Activated naive CD4-positive, alpha-beta T cell treated with anti-CD3 and anti-CD28 coated beads, Interleukin-2, amount 10 ng/mL, durations not matched to agents 7 days and 5 days (primary cell): ENCODE results near the gene SHMT1.

Source experiments
- CTCF ChIA-PET: fragments of 350-600 bp; sonication (Branson Sonifier 250); formaldehyde crosslinking; loops from one replicate; lab custom pipeline; 2021; ENCODE audit warnings: antibody characterized with exemption; lab: Charles Lee
- DNase-seq: peaks from one replicate; pipeline ENCODE4 v3.0.0-alpha.2; 2020
- H3K27ac Mint-ChIP-seq: one replicate; pipeline ENCODE4 v1.8.0; 2021; ENCODE audit warnings: mild to moderate bottlenecking, moderate library complexity, mixed read lengths
- H3K27me3 Mint-ChIP-seq: one replicate; pipeline ENCODE4 v1.8.0; 2021; ENCODE audit warnings: mild to moderate bottlenecking, mixed read lengths
- H3K36me3 Mint-ChIP-seq: one replicate; pipeline ENCODE4 v1.8.0; 2021; ENCODE audit warnings: mixed read lengths
- H3K4me1 Mint-ChIP-seq: one replicate; pipeline ENCODE4 v1.8.0; 2021; ENCODE audit warnings: mixed read lengths
- H3K4me3 Mint-ChIP-seq: one replicate; pipeline ENCODE4 v1.8.0; 2021; ENCODE audit warnings: mild to moderate bottlenecking, moderate library complexity, mixed read lengths
- H3K9me3 Mint-ChIP-seq: one replicate; pipeline ENCODE4 v1.8.0; 2021; ENCODE audit warnings: mixed read lengths

Gene SHMT1

GRCh38 chr17:18326572-18326971 is 36.8 kb downstream of the SHMT1 start:
- H3K27ac Mint-ChIP-seq = peak overlapping the region; percentile 19
- H3K27me3 Mint-ChIP-seq = no peaks in the 10 kb centered on the region
- H3K4me3 Mint-ChIP-seq = no peak overlapping the region
- peaks cover 38% of the 10 kb centered on the region for H3K36me3 Mint-ChIP-seq
- H3K4me1 Mint-ChIP-seq = peaks cover 2% of the 10 kb centered on the region
- CTCF ChIA-PET = no interaction called here
- DNase-seq = no peak
- no peaks in the 10 kb centered on the region for H3K9me3 Mint-ChIP-seq

GRCh38 chr17:18326039-18326438 is 37.3 kb downstream of the SHMT1 start:
- H3K9me3 Mint-ChIP-seq = no peaks in the 10 kb centered on the region
- CTCF ChIA-PET = no interaction called here
- DNase-seq = no peak
- H3K4me1 Mint-ChIP-seq = no peaks in the 10 kb centered on the region
- no peak overlapping the region for H3K27ac Mint-ChIP-seq
- no peaks in the 10 kb centered on the region for H3K27me3 Mint-ChIP-seq
- H3K36me3 Mint-ChIP-seq = peaks cover 35% of the 10 kb centered on the region
- H3K4me3 Mint-ChIP-seq = no peak overlapping the region

GRCh38 chr17:18324140-18325050 is 39.0 kb downstream of the SHMT1 start:
- Mint-ChIP-seq H3K27me3 (no peaks in the 10 kb centered on the region), H3K4me3 (no peak overlapping the region), H3K4me1 (peaks cover 13% of the 10 kb centered on the region), H3K9me3 (no peaks in the 10 kb centered on the region), H3K36me3 (peaks cover 37% of the 10 kb centered on the region), H3K27ac (no peak overlapping the region)
- no peak for DNase-seq
- CTCF ChIA-PET = no interaction called here

GRCh38 chr17:18323507-18324139 is 39.7 kb downstream of the SHMT1 start:
- Mint-ChIP-seq H3K27ac (no peak overlapping the region), H3K36me3 (peaks cover 36% of the 10 kb centered on the region), H3K4me1 (peaks cover 21% of the 10 kb centered on the region), H3K4me3 (no peak overlapping the region), H3K27me3 (no peaks in the 10 kb centered on the region), H3K9me3 (no peaks in the 10 kb centered on the region)
- no peak for DNase-seq
- CTCF ChIA-PET = no interaction called here

- peaks cover 26% of the 10 kb centered on the region for H3K4me1 Mint-ChIP-seq
- CTCF ChIA-PET = interaction anchor here (1.2 kb wide), 1 partner anchor 105 kb away, joined by 3 read pairs; no protein-coding TSS in a partner anchor
- H3K4me3 Mint-ChIP-seq = no peak overlapping the region
- no peaks in the 10 kb centered on the region for H3K27me3 Mint-ChIP-seq
- no peak overlapping the region for H3K27ac Mint-ChIP-seq
- peaks cover 35% of the 10 kb centered on the region for H3K36me3 Mint-ChIP-seq
- no peak for DNase-seq
- no peaks in the 10 kb centered on the region for H3K9me3 Mint-ChIP-seq
These were observed 40.3 kb downstream of the SHMT1 start for GRCh38 chr17:18323007-18323406.

- Mint-ChIP-seq H3K4me3 (no peak overlapping the region), H3K27me3 (no peaks in the 10 kb centered on the region), H3K4me1 (peaks cover 30% of the 10 kb centered on the region), H3K36me3 (peaks cover 39% of the 10 kb centered on the region), H3K27ac (no peak overlapping the region), H3K9me3 (no peaks in the 10 kb centered on the region)
- CTCF ChIA-PET = interaction anchor here (1.2 kb wide), 1 partner anchor 104 kb away, joined by 3 read pairs; no protein-coding TSS in a partner anchor
- DNase-seq = no peak
These were observed 40.8 kb downstream of the SHMT1 start for GRCh38 chr17:18322522-18322921.

GRCh38 chr17:18321309-18321708 is 42.0 kb downstream of the SHMT1 start:
- no peak overlapping the region for H3K27ac Mint-ChIP-seq
- H3K36me3 Mint-ChIP-seq = peaks cover 45% of the 10 kb centered on the region
- H3K4me3 Mint-ChIP-seq = no peak overlapping the region
- no peaks in the 10 kb centered on the region for H3K27me3 Mint-ChIP-seq
- no peak for DNase-seq
- CTCF ChIA-PET = interaction anchor here (0.5 to 1.8 kb wide), 3 partner anchors 13 to 398 kb away, joined by 3 to 6 read pairs (median 3); no protein-coding TSS in a partner anchor
- no peaks in the 10 kb centered on the region for H3K9me3 Mint-ChIP-seq
- H3K4me1 Mint-ChIP-seq = peaks cover 43% of the 10 kb centered on the region

- CTCF ChIA-PET = interaction anchor here (1.1 to 1.8 kb wide), 2 partner anchors 42 to 71 kb away, joined by 4 to 6 read pairs; no protein-coding TSS in a partner anchor
- Mint-ChIP-seq H3K27ac (no peak overlapping the region), H3K4me3 (no peak overlapping the region), H3K27me3 (no peaks in the 10 kb centered on the region), H3K9me3 (no peaks in the 10 kb centered on the region), H3K36me3 (peaks cover 51% of the 10 kb centered on the region), H3K4me1 (peaks cover 52% of the 10 kb centered on the region)
- no peak for DNase-seq
These were observed 43.0 kb downstream of the SHMT1 start for GRCh38 chr17:18320301-18320700.

GRCh38 chr17:18319604-18320256 is 43.6 kb downstream of the SHMT1 start:
- Mint-ChIP-seq H3K9me3 (no peaks in the 10 kb centered on the region), H3K36me3 (peaks cover 47% of the 10 kb centered on the region), H3K27me3 (no peaks in the 10 kb centered on the region), H3K4me1 (peaks cover 57% of the 10 kb centered on the region), H3K27ac (peak overlapping the region; percentile 68), H3K4me3 (no peak overlapping the region)
- CTCF ChIA-PET = interaction anchor here (1.1 to 1.8 kb wide), 2 partner anchors 43 to 71 kb away, joined by 4 to 6 read pairs; no protein-coding TSS in a partner anchor
- peak; percentile 33 for DNase-seq

GRCh38 chr17:18318771-18319450 is 44.4 kb downstream of the SHMT1 start:
- H3K4me3 Mint-ChIP-seq = no peak overlapping the region
- peaks cover 42% of the 10 kb centered on the region for H3K36me3 Mint-ChIP-seq
- no peak for DNase-seq
- H3K9me3 Mint-ChIP-seq = no peaks in the 10 kb centered on the region
- peaks cover 57% of the 10 kb centered on the region for H3K4me1 Mint-ChIP-seq
- no peaks in the 10 kb centered on the region for H3K27me3 Mint-ChIP-seq
- no peak overlapping the region for H3K27ac Mint-ChIP-seq
- CTCF ChIA-PET = no interaction called here

GRCh38 chr17:18318117-18318516 is 45.2 kb downstream of the SHMT1 start:
- Mint-ChIP-seq H3K9me3 (no peaks in the 10 kb centered on the region), H3K4me1 (peaks cover 65% of the 10 kb centered on the region), H3K27ac (peak overlapping the region; percentile 49), H3K4me3 (peak overlapping the region; percentile 18), H3K36me3 (peaks cover 45% of the 10 kb centered on the region), H3K27me3 (no peaks in the 10 kb centered on the region)
- CTCF ChIA-PET = no interaction called here
- DNase-seq = no peak

- peaks cover 49% of the 10 kb centered on the region for H3K36me3 Mint-ChIP-seq
- peak overlapping the region; percentile 99 for H3K27ac Mint-ChIP-seq
- DNase-seq = no peak
- no peaks in the 10 kb centered on the region for H3K9me3 Mint-ChIP-seq
- no peaks in the 10 kb centered on the region for H3K27me3 Mint-ChIP-seq
- CTCF ChIA-PET = no interaction called here
- H3K4me1 Mint-ChIP-seq = peaks cover 83% of the 10 kb centered on the region
- H3K4me3 Mint-ChIP-seq = peak overlapping the region; percentile 89
These were observed 47.4 kb downstream of the SHMT1 start for GRCh38 chr17:18315961-18316360.

GRCh38 chr17:18315562-18315922 is 47.8 kb downstream of the SHMT1 start:
- Mint-ChIP-seq H3K27ac (peak overlapping the region; percentile 99), H3K36me3 (peaks cover 49% of the 10 kb centered on the region), H3K4me3 (peak overlapping the region; percentile 89), H3K4me1 (peaks cover 82% of the 10 kb centered on the region), H3K9me3 (no peaks in the 10 kb centered on the region), H3K27me3 (no peaks in the 10 kb centered on the region)
- peak; percentile 61 for DNase-seq
- CTCF ChIA-PET = no interaction called here
